OCI-M2 (cell line): Measurements from ENCODE around the gene YBX3.
"Not testable (repeated sequence)": the region's sequence is repeated elsewhere in the genome, so short reads cannot be mapped to it uniquely, and the experiment has no call there.

Experiments used
- DNase-seq: peaks from one replicate; lab custom pipeline; 2025; ENCODE audit not compliant: unreplicated experiment; lab: John Stamatoyannopoulos, UW

Gene YBX3

DNA sequence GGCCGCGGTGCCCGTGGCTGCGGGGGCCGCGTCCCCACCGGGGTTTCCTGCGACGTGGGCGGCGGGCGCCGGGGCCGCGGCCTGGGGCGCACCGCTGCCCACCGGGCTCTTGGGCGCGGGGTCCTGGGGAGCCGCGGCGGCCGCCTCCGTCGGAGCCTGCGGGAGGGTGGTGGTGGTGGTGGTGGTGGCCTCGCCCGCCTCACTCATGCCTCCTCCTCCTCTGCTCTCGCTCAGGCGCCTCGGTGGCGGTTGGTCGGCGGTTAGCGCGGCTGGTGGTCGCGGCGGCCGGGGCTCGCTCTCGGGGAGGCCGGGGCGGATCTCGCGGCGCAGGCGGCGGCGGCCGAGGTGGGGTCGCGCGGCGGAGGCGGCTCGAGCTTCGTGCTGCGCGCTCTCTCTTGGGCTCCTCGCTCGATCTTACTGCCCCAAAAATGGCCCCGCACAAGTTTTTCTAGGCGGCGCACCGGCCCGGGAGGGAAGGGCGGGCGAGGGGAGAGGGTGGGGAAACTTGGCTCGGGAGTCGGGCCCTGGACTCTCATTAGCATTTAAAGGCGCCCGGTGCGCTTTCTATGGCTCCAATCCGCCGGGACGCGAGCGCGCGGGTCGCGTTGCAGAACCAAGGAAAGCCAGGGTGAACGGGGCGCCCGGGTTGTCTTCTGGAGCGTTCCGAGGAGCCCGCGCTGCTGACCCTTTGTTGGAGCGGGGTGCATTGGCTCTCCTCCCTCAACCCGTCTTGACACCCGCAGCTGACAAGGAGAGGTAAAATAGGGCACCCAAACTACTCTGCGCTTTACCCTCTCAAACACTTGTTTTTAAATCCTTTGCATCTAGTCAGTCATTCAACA, at the start of gene YBX3:
Gene YBX3, minus strand, starts transcription at position 419 of the 842 bp plus-strand sequence. Its CDS starts 212 bp downstream, at position 207.
- no peak for DNase-seq

DNA sequence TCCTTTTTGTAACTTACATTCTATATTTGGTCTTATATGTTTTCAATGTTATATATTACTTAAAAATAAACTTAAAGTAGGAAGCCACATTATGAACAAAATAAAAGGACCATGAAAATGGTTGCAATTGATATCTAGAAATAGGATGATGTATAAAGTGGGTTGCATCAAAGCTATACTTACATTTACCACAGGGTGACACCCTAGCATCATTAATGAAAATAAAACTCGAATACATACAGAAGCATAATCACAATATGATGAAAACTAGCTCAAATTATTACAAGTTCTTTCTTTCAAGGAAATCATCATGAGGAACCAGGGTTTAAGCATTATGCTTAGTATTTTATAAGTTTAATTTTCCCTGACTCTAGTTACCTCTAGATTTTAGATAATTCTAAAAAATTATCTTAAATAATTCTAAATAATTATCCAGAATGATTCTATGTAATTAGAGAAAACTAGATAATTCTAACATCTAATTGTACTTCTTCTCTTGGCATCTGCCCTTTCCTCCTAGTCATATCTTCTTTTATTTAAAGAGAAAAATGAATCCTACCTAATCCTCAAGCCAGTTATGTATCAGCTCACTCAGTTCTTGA, 48.1 kb upstream of the YBX3 start:
- no peak for DNase-seq

DNA sequence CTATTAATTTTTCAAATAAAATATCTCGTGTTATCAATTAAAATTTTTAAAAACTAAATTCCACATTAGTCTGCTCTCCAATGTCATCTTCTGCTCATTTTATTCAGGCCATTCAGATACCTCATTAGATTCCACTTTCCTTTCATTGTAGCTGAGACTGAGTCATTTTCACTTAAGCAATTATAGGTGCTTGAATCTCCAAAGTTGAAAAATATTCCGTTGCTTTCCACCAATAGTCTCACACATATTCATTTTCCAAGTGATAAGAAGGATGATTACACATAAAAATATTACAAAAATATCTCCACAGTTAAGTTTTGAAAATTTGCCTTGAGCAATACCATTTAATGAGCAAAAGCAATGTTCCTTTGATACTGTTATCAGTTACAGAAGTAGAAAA, 36.5 kb upstream of the YBX3 start:
- no peak for DNase-seq

DNA sequence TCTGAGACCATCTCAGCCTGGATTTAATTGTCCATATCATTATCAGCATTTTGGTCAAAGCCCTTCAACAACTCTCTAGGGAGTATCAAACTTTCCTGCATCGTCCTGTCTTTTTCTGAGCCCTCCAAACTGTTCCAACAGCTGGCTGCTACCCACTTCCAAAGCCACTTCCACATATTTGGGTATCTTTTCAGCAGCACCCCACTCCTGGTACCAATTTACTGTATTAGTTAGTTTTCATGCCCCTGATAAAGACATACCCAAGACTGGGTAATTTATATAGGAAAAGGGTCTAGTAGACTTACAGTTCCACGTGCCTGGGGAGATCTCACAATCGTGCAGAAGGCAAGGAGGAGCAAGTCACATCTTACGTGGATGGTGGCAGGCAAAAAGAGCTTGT, 33.1 kb upstream of the YBX3 start:
- no peak for DNase-seq

DNA sequence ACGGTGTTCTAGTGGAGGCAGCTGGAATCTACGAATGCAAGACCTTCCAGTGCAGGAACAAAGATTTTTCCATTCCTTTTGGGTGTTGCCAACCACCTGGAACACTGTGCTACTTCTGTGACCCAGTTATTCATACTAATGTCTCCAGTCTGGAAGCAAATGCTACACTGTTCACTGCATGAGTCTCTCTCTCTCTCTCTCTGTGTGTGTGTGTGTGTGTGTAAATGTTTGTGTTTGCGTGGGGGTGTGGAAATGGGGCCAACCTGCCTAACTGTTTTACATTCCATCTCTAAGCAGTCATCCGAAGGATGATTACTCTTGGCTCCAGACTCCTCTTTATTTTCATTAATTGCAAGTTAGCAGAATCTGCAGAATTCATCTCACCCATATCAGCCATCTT, 29.9 kb upstream of the YBX3 start:
- DNase-seq: no peak

DNA sequence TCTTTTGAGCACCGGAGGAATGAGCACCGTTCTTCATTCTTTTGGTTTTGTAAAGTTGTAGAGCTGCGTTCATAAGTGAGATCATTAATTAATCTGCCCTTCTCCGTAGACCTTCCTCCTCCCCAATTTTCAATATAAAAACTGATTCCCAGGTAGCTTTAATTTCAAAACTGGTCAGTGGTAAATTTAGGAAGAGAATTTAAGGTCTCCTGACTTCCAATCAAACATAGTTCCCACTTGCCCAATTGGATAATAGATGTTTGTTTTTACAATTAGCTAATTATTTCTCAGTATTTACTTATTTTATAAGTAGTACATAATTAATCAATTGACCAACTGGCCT, 27.2 kb upstream of the YBX3 start:
- no peak for DNase-seq

DNA sequence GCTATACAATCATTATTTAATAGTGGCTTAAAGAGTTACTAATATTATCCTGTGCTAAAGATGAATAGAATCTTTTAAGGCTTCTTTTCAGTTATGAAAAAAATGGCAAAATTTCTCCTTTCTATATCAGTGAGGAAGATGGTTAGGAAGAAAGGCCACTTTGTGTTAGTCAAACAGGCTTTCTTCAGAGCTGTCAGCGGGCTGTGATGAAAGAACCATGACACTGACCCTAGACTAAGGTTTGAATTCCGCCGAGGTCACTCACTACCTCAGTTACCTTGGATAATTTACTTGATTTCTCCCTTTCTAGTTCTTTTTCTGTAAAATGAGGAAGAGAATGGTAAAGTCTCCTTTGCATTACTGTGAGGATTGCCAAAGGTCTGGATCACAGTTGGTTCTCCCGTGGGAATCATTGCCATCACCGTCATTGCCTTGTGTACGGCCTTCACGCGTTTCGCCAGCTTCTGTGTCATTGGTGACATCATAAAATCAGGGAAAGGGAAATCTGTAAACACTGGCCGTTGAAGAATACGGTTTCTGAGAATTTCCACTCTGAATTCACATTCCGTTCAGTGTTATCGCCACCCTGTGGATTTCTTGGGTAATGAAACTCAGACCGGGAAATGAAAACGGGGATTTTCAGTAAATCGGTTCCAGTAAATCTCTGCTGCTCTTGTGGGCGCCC, 26.7 kb upstream of the YBX3 start:
- DNase-seq: no peak

DNA sequence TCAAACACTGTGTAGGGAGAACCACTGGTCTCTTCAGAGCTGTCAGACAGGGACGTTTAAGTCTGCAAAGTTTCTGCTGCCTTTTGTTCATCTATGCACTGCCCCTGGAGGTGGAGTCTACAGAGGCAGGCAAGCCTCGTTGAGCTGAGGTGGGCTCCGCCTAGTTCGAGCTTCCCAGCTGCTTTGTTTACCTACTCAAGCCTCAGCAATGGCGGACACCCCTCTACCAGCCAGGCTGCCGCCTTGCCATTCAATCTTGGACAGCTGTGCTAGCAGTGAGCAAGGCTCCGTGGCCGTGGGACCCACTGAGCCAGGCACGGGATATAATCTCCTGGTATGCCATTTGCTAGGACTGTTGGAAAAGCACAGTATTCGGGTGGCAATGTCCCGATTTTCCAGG, 24.6 kb upstream of the YBX3 start:
- no peak for DNase-seq

DNA sequence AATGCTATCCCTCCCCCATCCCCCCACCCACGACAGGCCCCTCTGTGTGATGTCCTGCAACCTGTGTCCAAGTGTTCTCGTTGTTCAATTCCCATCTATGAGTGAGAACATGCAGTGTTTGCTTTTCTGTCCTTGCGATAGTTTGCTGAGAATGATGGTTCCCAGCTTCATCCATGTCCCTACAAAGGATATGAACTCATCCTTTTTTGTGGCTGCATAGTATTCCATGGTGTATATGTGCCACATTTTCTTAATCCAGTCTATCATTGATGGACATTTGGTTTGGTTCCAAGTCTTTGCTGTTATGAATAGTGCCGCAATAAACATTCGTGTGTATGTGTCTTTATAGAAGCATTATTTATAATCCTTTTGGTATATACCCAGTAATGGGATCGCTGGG, 20.3 kb upstream of the YBX3 start:
- DNase-seq: not testable (repeated sequence)

DNA sequence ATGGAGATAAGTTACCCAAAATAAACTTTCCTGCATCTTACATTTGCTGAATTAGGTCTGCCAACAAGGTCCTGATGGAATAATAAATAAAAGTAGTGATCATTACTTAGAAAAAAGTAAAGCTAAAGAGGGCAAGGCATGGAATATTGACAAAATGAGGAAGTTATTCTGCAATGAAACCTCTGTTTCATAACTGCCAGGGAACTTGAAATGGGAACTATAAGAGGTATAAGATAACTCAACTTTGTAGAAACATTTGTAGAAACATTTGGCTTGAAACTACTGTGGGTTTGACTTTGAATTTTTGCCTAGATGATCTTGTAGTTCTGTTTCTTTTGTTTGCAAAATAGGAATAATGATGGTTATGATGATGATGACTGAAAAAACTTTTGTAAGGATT, 18.7 kb upstream of the YBX3 start:
- DNase-seq: no peak

DNA sequence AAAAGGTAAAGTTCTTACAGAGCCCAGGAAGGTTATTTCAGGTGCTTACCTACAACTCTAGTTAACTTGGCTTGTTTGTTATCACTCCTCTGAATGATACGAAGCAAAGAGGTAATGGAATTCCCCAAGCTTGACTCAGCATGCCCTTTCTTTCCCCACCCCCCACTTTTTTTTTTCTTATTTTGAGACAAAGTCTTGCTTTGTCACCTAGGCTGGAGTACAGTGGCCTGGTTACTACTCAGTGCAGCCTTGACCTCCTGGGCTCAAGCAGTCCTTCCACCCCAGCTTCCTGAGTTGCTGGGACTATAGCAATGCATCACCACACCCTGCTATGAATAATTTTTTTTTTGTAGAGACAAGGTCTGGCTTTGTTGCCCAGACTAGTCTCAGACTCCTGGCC, 17.1 kb upstream of the YBX3 start:
- DNase-seq: no peak

DNA sequence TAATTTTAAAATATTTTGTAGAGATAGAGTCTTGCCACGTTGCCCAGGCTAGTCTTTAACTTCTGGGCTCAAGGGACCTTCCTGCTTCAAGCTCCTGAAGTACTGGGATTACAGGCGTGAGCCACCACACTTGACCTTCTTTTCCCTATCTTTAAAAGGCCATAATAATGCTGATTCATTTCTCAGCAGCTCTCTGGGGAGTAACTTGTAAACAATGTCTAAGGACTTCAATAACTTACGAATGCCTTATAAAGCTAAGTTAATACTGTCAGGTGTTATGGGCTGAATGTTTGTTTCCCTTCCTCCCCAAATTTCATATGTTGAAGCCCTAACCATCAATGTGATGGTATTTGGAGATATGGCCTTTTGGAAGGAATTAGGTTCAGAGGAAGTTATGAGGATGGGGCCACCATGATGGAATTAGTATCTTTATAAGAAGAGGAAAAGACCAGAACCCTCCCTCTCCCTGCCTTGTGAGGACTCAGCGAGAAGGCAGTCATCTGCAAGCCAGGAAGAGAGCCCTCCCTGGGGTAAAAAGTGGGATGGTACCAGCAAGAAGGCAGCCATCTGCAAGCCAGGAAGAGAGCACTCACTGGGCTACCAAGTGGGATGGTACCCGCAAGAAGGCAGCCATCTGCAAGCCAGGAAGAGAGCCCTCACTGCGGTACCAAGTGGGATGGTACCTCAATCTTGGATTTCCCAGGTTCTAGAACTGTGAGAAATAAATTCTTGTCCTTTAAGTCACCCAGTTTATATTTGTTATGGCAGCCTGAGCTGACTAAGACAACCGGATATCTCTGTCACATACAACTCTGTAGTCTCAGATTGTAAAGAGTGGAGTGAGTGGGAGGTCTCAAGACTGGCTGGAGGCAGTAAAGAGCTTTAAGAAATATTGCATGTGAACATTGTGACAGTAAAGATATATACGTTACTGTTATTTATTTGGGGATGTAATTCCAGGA, 16.3 kb upstream of the YBX3 start:
- DNase-seq: no peak

DNA sequence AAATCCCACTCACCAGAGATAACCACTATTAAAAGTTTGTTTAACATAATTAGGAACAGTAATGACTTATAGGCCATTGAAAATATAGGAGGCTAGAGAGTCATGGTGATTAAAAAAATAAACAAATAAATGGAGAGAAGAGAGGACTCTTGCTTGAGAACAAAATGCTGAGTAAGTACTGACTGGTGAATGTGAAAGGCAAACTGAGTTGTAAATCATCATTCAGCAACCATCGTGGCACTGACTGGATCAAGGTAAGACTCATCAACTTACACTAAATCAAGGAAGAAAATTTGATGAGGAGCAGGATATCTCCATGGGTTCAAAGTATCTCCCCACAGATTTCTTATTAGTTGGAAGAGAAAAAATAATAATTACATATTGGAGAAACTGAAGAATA, 14.1 kb upstream of the YBX3 start:
- DNase-seq: no peak

DNA sequence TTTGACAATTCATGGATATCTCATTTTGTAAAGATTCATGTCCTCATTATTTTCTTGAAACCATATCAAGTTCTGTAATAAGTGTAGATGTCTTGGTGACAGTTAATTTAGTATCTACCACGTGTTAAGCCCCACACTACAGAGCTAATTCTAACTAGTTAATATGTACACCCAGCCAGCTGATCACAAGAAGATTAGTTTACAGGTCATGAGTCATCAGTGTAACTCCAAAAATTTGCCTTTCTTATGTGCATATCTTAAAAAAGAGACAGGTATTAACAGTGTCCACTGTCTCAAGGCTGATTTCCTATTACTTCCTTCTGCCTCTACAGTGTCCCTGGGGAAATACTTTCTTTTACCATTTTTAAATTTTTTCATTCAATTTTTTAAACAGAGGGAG, 13.3 kb upstream of the YBX3 start:
- DNase-seq: no peak

DNA sequence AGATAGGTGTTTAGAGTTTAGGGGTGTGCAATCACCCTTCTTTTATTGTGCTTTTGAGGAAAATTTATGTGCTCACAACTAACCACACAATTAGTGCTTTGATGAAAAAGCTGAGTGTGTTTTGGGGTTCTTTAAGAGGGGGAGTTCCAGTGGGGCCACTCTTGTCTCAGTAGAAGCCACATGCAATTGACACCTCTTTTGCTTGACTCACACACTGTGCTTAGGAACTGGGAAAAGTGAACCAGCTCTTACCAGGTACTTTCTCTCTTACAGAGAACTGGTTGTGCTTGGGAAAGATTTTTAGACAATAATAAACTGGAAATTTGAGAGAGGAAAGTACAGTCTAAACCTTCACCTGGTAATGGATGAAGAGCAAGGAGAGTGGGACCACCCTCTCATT, 12.3 kb upstream of the YBX3 start:
- no peak for DNase-seq

DNA sequence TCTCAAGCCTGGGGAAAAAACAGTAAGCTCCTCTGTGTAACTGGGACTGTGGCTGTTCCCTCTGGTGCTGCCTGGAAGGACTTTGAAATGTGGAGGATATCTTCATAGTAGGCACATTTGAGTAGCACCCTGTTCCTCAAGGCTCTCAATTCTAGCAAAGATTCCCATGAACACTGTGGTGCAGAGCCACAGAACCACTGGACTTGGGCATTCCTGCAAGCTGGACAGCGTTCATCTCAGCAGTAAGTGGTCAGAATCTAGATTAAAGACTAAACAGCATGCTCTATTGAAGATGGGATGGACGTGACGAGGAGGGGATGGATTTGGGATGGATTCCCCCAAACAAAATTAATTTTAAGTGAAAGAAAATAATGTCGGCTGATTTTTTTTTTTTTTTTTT, 9.4 kb upstream of the YBX3 start:
- no peak for DNase-seq

DNA sequence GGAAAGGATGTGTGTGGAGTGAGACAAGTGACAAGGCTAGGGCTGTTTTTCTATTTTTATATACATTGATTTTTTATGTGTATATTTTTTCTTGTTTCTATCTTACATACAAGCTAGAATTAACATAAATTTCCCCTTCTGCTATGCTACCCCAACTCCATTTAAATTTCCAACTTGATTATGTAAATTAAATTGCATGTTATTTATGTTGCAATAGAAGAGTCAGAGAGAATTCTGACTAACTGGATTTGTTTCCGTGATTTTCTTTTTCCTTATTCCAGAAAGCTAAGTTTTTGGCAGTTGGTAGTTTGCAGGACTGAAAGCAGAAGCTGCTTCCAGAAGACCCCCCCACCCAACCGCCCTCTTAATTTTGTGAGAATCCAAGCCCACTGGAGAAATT, 8.9 kb upstream of the YBX3 start:
- DNase-seq: no peak

DNA sequence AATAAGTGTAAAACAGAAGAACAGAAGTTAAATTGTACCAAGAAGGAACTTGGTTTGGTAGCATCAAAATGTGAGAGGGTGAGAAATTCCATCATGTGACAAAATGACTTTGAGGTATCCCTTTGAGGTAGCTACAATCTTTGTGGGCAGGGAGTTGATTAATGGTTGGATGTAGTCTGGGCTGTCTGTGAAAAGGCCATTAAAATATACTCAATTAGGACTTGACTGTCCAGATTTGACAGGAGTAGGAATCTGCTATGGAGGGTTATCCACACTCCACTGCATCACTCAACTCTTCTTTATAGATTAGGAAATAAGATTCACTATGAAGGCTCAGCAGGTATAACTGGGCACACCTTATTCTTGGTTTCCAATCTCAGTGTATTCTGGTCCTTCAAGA, 7.4 kb upstream of the YBX3 start:
- DNase-seq: no peak

DNA sequence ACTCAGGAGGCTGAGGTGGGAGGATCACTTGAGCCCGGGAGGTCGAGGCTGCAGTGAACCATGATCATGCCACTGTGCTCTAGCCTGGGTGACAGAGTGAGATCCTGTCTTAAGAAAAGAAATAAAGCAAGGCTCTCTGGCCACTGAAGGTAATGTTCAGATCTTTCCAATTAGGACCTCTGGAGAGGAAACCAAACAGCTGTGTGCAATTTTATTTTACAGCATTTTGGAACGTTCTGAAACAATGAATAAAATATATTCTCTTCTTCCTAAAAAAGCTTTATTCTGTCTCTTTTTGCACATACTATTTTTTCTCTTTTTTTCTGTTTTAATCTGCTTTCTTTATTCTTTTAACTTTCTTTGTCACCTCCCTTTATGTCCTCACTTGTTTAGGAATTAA, 5.0 kb upstream of the YBX3 start:
- DNase-seq: no peak

DNA sequence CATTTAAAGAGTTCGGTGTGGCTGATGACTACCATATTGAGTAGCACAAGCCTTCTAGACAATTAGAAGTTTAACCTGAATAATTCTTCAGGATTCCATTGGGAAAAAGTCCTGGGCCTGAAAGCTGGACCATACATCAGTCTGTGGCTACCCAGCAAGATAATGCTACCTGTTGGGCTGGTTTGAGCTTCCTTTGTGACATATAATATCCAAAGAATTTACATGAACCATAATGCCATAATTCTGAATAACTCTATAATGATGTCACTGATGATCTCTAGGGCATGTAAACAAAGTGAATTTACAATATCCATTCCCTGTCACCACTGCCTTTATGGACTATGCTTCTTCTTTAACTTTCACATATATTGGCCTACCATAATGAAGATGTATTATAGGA, 3.8 kb upstream of the YBX3 start:
- DNase-seq: no peak

DNA sequence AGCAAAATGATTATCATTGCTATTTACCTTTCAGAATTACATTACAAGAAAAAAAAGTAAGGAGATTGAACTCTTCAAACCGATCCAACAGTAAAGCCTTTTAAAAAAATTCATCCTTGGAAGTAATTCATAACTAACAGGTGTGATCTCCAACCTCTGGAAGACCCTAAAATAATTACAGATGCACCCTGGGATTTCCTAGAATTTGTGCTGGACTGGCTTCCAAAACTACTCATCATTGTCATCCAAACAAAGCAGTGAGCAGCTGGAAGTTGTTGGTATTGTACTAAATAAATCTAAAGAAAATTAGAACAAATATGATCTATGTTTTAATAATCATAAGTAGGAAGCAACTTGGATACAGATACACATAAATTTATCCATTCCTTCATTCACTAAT, 1.9 kb upstream of the YBX3 start:
- DNase-seq: no peak
